Nucleus accumbens (tissue), 56 donors: ENCODE results near the gene CLC.
A peak's percentile ranks its signal among the peaks of the same experiment; 100 is the strongest.
"Not testable (repeated sequence)": the region's sequence is repeated elsewhere in the genome, so short reads cannot be mapped to it uniquely, and the experiment has no call there.

Experiments
- DNase-seq, 56 donors: peaks; one replicate each; lab custom pipeline; 2025; lab: John Stamatoyannopoulos, UW

CLC gene

DNA sequence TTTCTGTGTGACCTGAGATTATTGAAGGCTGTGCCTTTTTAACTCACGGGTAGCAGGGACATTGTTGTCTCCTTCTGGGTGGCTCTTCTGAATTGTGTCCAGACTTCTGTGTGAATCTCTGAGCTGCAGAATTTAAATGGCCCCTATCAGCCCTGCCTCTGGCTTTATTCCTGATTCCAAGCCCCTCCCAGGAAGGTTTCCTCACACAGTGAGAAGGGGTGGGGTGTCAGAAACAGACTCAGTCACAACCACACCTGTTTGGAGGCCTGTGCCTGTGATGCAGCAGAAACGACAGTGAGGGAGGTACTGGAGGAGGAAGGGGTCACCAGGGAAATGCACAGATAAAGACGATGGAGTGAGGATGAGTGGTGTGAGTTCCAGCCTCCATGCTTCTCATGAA, at the start of gene CLC:
TSS of gene CLC (minus strand) at position 139 of the 400 bp plus-strand sequence. CDS start at position 62, 77 bp downstream.
- no peak for DNase-seq

DNA sequence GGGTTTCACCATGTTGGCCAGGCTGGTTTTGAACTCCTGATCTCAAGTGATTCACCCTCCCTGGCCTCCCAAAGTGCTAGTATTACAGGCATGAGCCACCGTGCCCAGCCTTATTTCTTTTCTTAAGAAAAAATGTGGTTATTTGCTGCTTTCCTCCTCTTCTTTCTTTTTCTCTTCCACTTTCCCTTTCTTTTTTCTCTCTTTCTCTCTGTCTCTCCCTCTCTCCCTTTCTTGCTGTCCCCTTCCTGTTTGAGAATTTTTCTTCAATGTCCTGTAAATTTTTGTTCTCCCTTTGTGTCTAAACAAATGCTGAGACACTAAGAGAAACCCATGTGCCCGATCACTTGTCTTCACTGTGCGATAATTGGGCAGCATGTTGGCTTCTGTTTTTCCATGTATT, 43.1 kb upstream of the CLC start:
- no peak for DNase-seq

DNA sequence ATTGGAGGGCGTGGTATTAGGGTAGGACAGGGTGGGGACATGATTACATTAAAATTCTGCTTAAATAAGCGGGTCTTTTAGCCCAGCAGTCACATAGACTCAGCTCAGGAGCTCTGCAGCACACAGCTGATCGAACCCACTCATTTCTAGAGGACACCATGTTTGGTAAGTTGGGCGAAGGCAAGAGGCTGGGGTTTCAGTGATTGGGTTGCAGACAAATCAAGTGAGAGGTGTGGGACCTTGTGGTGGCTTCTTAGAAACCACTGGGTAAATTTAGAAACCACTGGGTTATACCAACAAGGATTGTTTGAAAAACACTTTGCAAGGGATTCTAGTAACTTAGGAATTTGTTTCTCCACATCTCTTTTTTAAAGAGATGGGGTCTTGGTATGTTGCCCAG, 40.9 kb upstream of the CLC start, which contains the start of gene LEUTX:
TSS of gene LEUTX (plus strand) at position 92 of the 400 bp plus-strand sequence. CDS start at position 159, 67 bp downstream.
- no peak for DNase-seq

DNA sequence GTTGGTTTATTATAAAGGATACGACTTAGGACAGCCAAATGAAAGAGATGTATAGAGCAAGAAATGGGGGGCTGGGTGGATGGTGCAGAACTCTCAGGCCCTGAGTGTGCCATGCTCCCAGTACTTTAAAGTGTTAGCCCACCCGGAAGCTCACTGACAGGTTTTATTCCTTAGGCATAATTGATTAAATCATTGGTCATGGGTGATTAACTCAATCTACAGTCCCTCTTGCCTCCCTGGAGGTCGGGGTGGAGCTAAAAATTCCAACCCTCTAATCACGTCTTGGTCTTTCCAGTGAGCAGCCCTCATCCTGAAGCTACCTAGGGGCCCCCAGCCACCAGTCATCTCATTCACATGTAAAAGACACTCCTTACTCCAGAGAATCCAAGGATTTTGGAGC, 31.0 kb upstream of the CLC start:
- DNase-seq, result no peak

DNA sequence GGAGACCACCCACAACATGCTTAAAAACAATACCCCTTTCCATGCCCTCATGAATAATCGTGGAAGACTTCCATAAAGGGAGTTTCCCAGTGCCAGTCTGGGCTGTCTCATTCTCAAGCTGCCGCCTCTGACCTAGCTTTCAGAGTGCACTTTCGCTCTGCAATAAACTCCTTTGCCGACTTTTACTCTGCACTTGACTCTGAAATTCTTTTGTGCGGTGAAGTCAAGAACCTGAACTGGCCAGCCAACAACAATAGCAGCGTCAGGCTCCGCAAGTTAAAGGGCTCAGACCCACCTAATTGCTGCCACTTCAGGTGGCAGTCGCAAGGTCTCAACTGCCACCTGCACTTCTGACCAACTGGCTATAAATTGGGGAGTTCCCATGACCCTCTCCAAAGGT, 30.5 kb upstream of the CLC start:
- no peak for DNase-seq

DNA sequence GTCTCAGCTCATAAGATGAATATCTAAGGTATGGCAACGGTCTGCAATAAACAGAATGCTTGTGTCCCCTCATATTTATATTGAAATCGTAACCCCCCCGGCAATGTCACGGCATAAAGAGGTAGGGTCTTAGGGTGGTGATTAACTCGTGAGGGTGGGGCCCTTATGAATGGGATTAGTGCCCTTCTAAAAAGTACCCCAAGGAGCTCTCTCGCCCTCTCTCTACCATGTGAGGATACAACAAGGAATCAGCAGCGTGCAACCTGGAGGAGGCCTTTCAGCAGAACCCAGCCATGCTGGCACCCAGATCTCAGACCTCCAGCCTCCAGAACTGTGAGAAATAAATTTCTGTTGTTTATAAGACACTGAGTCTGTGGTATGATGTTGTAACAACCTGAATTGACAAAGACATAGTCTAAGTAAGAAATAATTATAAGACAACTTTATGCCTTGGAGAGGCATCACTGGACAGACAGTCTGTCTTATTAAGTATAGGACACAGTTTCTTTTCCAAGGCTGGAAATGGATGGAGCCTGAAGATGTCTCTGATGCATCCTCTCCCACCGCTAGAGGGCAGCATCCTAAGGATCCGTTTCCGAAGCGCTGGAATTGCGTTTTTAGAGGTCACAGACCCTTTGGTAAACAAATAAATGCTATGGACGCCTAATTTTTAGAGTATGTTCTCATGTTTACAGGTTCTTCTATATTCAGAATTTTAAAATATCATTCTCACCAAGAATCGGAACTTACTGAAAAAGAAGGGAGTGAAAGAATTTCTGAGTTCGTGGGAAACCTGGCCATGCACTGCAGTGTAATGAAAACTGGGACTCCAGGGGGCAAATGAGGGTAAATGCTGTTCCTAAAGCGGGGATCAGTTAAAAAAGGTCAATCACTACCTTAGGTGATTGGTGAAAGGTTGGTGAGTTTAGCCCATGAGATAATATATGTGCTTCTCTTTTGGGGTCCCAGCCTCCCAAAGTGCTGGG, 27.6 kb upstream of the CLC start:
- DNase-seq, result peak in 4 of 56 donors; percentile 1 to 10 (median 2)

DNA sequence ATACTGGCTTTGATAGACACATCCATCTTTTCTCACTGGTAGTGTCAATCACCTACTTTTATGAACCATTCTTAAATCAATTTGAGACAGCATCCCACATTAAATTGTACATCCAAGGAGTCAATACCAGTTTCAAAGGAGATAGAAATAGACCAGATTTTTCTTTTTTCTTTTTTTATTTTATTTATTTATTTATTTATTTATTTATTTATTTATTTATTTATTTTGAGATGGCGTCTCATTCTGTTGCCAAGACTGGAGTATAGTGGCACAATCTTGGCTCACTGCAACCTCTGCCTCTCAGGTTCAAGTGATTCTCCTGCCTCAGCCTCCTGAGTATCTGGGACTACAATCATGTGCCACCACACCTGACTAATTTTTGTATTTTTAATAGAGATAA, 24.0 kb upstream of the CLC start:
- DNase-seq, result not testable (repeated sequence)

DNA sequence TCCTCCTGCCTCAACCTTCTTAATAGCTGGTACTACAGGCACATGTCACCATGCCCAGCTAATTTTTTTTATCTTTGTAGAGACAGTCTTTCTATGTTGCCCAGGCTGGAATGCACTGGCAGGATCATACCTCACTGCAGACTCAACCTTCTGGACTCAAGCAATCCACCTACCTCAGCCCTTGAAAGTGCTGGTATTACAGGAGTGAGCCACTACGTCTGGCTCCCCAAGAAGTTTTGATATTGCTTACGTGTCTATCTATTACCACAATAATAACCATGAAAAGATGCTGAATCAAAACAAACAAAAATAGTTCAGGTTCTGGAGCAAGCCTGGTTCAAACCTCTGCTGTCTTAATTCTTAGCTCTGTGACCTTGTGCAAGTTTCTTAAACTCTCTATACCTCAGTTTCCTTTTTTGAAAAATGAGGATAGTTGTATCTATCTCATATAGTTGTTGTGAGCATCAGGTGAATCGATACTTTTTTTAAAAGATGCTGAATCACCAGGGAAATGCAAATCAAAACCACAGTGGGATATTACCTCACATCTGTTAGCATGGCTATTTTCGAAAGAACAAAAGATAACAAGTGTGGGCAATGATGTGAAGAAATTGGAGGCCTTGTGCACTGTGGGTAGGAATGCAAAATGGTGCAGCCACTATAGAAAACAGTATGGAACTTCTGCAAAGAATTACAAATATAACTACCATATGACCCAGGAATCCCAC, 21.8 kb upstream of the CLC start:
- DNase-seq, result no peak

DNA sequence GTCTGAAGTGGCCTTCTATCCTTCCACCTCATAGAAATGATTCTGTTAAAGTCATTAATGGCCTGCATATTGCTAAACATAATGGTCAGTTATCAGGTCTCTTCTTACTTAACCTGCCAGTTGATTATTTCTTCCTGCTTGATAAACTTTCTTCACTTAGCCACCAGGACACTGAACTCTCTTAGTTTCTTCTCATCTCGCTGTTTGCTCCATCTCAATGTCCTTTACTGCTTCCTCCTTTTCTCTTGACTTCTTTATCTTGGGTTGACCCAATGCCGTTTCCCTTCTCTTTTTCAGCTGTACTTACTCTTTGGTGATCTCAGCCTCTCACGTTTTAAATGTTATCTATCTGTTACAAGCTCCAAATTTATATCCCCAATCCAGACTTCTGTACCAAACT, 17.1 kb upstream of the CLC start:
- no peak for DNase-seq

DNA sequence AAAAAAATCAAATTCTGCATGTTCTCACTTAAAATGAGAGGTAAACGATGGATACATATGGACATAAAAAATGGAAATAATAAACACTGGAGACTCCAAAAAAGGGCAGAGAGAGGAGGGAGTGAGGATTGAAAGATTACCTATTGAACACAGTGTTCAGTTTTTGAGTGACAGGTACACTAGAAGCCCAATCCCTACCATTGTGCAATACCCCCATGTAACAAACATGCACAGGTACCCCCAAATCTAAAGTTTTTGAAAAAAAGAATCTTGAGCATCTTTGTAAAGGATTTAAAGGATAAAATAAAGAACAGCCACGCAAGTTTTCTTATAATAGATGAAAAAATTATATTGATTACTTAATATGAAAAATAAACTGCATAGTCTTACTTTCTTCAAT, 16.7 kb upstream of the CLC start:
- DNase-seq, result no peak

DNA sequence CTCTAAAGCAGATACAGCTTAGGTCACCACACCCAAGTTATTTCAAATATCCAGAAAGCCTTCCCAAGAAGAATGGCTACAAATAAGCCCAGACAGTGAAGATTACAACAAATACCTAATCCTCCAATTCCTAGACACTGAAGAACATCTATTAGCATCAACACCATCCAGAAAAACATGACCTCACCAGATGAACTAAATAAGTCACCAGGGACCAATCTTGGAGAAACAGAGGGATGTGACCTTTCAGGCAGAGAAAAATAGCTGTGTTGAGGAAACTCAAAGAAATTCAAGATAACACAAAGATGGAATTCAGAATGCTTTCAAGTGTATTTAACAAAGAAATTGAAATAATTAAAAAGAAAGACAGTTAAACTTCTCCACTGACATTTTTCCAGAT, 15.0 kb upstream of the CLC start:
- no peak for DNase-seq

DNA sequence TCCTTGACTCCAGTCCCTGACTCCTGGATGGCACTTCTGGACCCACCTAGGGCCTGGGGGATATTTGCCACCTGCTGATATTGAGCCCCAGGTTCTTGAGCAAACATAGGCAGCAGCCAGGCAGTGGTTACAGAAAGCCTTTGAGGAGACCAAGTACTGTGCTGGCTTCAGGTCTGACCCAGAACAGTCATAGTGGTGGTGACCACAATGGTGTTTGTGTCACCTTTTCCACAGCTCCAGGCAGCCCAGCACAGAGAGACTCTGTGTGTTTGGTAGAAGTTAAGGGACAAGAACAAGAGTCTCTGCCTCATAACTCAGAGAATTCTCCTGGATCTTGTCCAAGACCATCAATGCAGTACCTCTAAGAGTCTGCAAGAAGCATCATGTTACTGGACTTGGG, 14.6 kb upstream of the CLC start:
- DNase-seq, result no peak

DNA sequence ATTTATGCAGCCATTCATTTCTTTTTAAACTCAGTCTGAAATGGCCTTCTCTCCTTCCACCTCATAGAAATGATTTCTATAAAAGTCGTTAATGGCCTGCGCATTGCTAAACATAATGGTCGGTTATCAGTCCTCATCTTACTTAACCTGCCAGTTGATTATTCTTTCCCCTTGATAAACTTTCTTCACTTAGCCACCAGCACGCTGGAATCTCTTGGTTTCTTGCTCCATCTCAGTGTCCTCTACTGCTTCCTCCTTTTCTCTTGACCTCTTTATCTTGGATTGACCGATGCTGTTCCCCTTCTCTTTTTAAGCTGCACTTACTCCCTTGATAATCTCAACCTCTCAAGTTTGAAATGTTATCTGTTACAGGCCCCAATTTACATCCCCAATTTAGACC, 12.2 kb upstream of the CLC start:
- no peak for DNase-seq

DNA sequence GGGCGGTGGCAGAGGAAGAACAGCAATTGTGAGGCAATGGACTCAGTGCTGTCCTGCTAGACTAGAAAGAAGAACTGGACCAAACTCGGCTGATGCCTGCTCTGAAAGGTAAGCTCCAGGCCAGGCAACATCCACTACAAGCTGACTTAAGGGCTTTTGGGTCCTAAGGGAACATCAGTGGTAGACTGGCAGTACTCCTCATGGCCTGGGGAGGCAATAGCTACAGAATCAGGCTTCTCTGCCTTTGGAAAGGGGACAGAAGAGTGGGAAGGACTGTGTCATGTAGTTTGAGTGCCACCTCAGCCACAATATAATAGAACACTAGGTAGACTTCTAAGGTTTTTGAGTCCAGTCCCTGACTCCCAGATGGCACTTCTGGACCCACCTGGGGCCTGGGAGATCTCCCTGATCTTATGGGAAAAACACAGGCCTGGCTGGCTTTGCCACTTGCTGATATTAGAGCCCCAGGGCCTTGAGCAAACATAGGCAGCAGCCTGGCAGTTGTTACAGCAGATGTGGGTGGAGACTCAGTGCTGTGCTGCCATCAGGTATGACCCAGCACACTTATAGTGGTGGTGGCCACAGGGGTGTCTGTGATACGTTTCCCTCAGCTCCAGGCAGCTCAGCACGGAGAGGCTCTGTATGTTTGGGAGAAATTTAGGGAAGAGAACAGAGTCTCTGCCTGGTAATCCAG, 9.2 kb upstream of the CLC start:
- no peak for DNase-seq

DNA sequence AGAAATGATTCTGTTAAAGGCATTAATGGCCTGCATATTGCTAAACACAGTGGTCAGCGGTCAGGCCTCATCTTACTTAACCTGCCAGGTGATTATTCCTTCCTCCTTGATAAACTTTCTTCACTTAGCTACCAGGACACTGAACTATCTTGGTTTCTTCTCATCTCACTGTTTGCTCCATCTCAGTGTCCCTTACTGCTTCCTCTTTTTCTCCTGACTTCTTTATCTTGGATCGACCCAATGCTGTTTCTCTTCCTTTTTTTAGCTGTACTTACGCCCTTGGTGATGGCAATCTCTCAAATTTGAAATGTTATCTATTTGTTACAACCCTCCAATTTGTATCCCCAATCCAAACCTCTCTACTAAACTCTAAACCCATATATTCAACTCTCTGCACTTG, 7.8 kb upstream of the CLC start:
- no peak for DNase-seq

DNA sequence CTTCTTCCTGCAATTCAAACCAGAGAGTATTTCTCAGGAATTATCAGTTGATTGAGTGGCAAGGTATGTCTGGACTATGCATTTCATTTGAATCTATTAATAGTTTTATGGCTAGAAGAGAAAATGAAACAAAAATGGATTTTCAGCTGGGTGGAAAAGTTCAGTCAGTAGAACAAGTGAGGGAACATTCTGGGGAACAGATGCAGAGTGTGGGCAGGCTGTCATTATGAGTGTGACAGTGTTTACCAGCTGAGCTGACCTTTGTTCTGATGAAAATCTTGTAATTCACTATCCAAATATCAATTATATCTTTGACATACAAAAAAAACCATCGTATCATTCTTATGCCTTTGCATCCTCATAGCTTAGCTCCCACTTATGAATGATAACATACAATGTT, 2.6 kb upstream of the CLC start:
- no peak for DNase-seq

DNA sequence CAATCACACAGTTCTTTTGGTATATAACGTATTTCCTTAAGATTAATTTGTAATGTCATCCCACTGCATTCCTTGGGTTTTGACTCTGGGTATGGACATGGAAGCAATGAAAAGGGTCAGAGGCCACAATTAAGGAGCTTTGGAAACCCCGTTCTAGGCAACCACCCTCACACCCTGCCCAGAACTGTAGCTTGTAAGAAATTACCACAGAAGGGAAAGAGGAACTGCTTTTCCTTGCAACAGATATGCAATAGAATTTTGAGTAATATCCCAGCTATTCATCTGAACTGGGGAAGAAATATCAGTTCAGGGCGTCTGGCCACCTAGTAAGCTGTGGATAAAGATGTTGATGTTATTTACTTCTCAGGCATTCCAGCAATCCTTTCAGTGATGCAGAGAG, 985 bp upstream of the CLC start:
- no peak for DNase-seq

DNA sequence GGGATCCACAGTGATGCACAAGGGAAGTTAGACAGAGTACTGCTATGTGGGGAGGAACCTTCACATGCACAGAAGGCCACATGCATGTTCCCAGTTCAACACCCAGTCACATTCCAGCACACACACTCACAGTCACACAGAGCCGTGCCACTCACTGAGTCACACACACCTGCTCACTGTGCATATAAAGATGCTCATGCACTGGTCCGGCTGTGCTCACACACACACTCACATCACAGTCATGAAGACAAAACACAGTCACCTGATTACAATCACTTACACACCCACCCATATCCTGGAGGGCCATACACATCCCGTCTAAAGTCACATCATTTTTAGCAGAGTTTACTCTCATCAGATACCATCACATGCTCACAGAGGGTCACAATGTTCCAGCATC, 478 bp downstream of the CLC start:
- no peak for DNase-seq

DNA sequence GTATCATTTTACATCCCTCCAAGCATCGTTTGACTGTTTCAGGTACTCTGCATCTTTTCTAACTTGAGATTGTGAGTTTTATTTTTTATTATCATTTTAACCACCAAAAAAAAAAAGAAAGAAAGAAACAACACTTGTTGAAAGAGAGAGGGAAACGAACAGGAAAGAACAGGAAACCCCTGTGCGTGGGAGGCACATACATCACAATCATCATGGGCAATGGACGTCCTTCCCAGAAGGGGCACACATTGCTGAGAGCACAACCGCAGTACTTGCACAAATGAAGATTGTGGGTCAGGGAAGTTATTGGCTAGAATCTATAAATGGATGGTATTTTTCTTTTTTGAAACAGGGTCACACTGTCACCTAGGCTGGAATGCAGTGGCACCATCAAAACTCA, 1.7 kb downstream of the CLC start:
- no peak for DNase-seq

DNA sequence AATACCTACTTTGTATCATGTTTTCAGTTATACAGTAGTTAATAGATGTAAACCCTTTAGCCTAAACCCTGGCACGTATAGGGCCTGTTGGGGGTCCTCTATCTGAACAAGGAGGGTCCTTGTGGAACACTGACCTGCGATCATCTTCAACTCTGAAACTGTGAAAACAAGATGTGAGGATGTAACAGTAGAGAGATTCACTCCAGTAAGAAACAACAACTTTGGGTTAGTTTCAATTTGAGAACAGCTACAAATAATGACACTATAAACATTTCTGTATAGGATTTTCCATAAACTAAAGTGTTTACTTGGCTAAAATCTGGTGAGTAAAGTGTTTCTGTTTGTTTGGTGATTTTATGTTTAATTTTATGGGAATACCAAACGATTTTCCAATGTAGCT, 2.1 kb downstream of the CLC start:
- DNase-seq, result no peak

DNA sequence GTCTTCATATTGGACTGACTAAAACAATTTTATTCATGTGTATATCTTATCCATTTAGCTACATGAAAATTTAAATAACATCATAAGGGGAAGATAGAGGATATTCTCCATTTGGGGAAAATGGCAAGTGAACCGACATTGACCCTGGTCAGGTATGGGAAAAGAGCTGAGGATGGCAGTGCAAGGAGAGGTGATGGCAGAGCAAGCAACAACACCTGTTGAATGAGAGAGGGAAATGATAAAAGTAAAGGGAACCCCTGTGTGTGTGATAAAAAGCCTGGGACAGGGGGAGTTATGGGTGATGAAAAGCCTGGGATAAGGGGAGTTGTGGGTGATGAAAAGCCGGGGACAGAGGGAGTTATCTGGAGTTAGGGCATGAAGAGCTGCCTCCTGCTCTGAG, 4.0 kb downstream of the CLC start:
- DNase-seq, result no peak
